Hepatocyte (in vitro differentiated cells): ENCODE results near the gene APBA1. TPM values are rescaled to one million over a fixed set of nuclear protein-coding genes. Genes with fewer than 3 reads are reported as not detected.

Experiments
- DNase-seq: peaks from one replicate; pipeline ENCODE4 v3.0.0-alpha.2; 2016; ENCODE audit warnings: low spot score
- H2AFZ ChIP-seq: fragments of 200-600 bp; sonication (generic); 2 replicates; pipeline ENCODE4 v1.6.0; 2016; ENCODE audit warnings: antibody characterized with exemption, mild to moderate bottlenecking
- H3K27ac ChIP-seq: fragments of 200-600 bp; sonication (generic); 2 replicates; pipeline ENCODE4 v1.5.1; 2016; ENCODE audit warnings: mild to moderate bottlenecking
- H3K27me3 ChIP-seq: fragments of 200-600 bp; sonication (generic); 2 replicates; pipeline ENCODE4 v1.6.1; 2016
- H3K36me3 ChIP-seq: fragments of 200-600 bp; sonication (generic); replicated peaks from 2 replicates; pipeline ENCODE4 v1.5.1; 2016; ENCODE audit warnings: low read depth; ENCODE audit not compliant: insufficient read depth
- H3K4me1 ChIP-seq: fragments of 200-600 bp; sonication (generic); 2 replicates; pipeline ENCODE4 v1.5.1; 2016; ENCODE audit warnings: mild to moderate bottlenecking, moderate library complexity; ENCODE audit not compliant: insufficient read depth
- H3K4me2 ChIP-seq: fragments of 200-600 bp; sonication (generic); 2 replicates; pipeline ENCODE4 v1.6.0; 2016
- H3K4me3 ChIP-seq: fragments of 200-600 bp; sonication (generic); 2 replicates; pipeline ENCODE4 v1.5.1; 2016; ENCODE audit warnings: mild to moderate bottlenecking
- H3K79me2 ChIP-seq: fragments of 200-600 bp; sonication (generic); 2 replicates; pipeline ENCODE4 v1.6.0; 2017; ENCODE audit warnings: mild to moderate bottlenecking
- H3K9me2 ChIP-seq: fragments of 200-600 bp; sonication (generic); replicated peaks from 2 replicates; pipeline ENCODE4 v1.6.0; 2017; ENCODE audit warnings: mild to moderate bottlenecking; ENCODE audit not compliant: insufficient read depth
- H3K9me3 ChIP-seq: fragments of 200-600 bp; sonication (generic); 2 replicates; pipeline ENCODE4 v1.5.1; 2016; ENCODE audit warnings: low read depth, mild to moderate bottlenecking
- H4K20me1 ChIP-seq: fragments of 200-600 bp; sonication (generic); 2 replicates; pipeline ENCODE4 v1.6.0; 2016; ENCODE audit warnings: mild to moderate bottlenecking; ENCODE audit not compliant: insufficient read depth, poor library complexity, severe bottlenecking
- CTCF ChIP-seq: fragments of 200-600 bp; sonication (generic); IDR thresholded peaks from 2 replicates; pipeline ENCODE4 v1.5.1; 2016; ENCODE audit warnings: antibody characterized with exemption, mild to moderate bottlenecking; ENCODE audit not compliant: poor library complexity
- EZH2 ChIP-seq: fragments of 200-600 bp; sonication (generic); IDR thresholded peaks from 2 replicates; pipeline ENCODE4 v1.6.1; 2016; ENCODE audit warnings: antibody characterized with exemption, mild to moderate bottlenecking, borderline replicate concordance
- EZH2phosphoT487 ChIP-seq: fragments of 200-600 bp; sonication (generic); IDR thresholded peaks from one replicate; pipeline ENCODE4 v1.6.1; 2018; ENCODE audit warnings: antibody characterized with exemption, mild to moderate bottlenecking, low read depth, moderate library complexity; ENCODE audit not compliant: unreplicated experiment, severe bottlenecking
- WGBS: methylation state at CpG from one replicate; pipeline ENCODE4 v1.1.6; 2016; ENCODE audit warnings: low lambda C conversion rate; ENCODE audit errors: missing lambda C conversion rate; 5-methylcytosine and 5-hydroxymethylcytosine counted together
- polyA plus RNA-seq: library from polyadenylated mRNA; unstranded; fragments of >200 nt; fragmentation: Nextera tagmentation; extraction: Ambion mirVana; gene quantifications from 2 replicates; pipeline ENCODE4 v1.2.1, GENCODE V29; 2016
- total RNA-seq: library from RNA; depleted of rRNA; stranded (reverse); fragments of >200 nt; gene quantifications from 2 replicates; pipeline ENCODE4 v1.2.3, GENCODE V29; 2014

Gene APBA1
- total and polyA plus RNA-seq, 2 experiments from 2014 or later = 1.5 to 12.0 TPM

GRCh38 chr9:69637193-69637816, 34.9 kb downstream of the APBA1 start:
- no peaks in the 10 kb centered on the region for H3K4me1 ChIP-seq
- H3K4me2 ChIP-seq = no peak overlapping the region
- no peaks in the 10 kb centered on the region for H3K27me3 ChIP-seq
- H3K27ac ChIP-seq = no peak overlapping the region
- H3K36me3 ChIP-seq = no peaks in the 10 kb centered on the region
- no peaks in the 10 kb centered on the region for H4K20me1 ChIP-seq
- no peaks in the 10 kb centered on the region for H3K9me3 ChIP-seq
- H3K79me2 ChIP-seq = no peaks in the 10 kb centered on the region
- 90% methylated on average over 2 of the region's 2 CpGs for WGBS
- H2AFZ ChIP-seq = no peak overlapping the region
- no peak for TF ChIP-seq EZH2
- TF ChIP-seq EZH2phosphoT487 = no peak
- no peak for TF ChIP-seq CTCF
- H3K4me3 ChIP-seq = no peak overlapping the region
- no peak for DNase-seq
- no peaks in the 10 kb centered on the region for H3K9me2 ChIP-seq

- H3K27me3 ChIP-seq = no peaks in the 10 kb centered on the region
- no peak for DNase-seq
- 85% methylated on average over 1 of the region's 1 CpG for WGBS
- no peak overlapping the region for H2AFZ ChIP-seq
- no peaks in the 10 kb centered on the region for H3K9me3 ChIP-seq
- H3K4me2 ChIP-seq = no peak overlapping the region
- H3K36me3 ChIP-seq = no peaks in the 10 kb centered on the region
- H3K4me3 ChIP-seq = no peak overlapping the region
- H3K27ac ChIP-seq = no peak overlapping the region
- no peaks in the 10 kb centered on the region for H4K20me1 ChIP-seq
- H3K9me2 ChIP-seq = no peaks in the 10 kb centered on the region
- no peaks in the 10 kb centered on the region for H3K4me1 ChIP-seq
- no peaks in the 10 kb centered on the region for H3K79me2 ChIP-seq
- no peak for TF ChIP-seq EZH2phosphoT487
- no peak for TF ChIP-seq CTCF
- TF ChIP-seq EZH2 = no peak
Observed at GRCh38 chr9:69633716-69634115, 38.5 kb downstream of the APBA1 start.

GRCh38 chr9:69632768-69633167, 39.4 kb downstream of the APBA1 start:
- no peak for TF ChIP-seq EZH2phosphoT487
- Histone ChIP-seq H3K4me3 (no peak overlapping the region), H3K36me3 (no peaks in the 10 kb centered on the region), H3K27ac (no peak overlapping the region), H3K4me1 (no peaks in the 10 kb centered on the region), H3K4me2 (no peak overlapping the region), H3K9me2 (no peaks in the 10 kb centered on the region), H3K9me3 (no peaks in the 10 kb centered on the region), H3K79me2 (no peaks in the 10 kb centered on the region), H4K20me1 (no peaks in the 10 kb centered on the region), H2AFZ (no peak overlapping the region), H3K27me3 (no peaks in the 10 kb centered on the region)
- 50% methylated on average over 3 of the region's 3 CpGs for WGBS
- no peak for DNase-seq

GRCh38 chr9:69627281-69627680, 44.9 kb downstream of the APBA1 start:
- H3K4me3 ChIP-seq = no peak overlapping the region
- H3K27me3 ChIP-seq = no peaks in the 10 kb centered on the region
- H3K27ac ChIP-seq = no peak overlapping the region
- H3K9me3 ChIP-seq = no peaks in the 10 kb centered on the region
- no peaks in the 10 kb centered on the region for H3K9me2 ChIP-seq
- H4K20me1 ChIP-seq = no peaks in the 10 kb centered on the region
- H3K4me2 ChIP-seq = no peak overlapping the region
- H2AFZ ChIP-seq = no peak overlapping the region
- 86% methylated on average over 3 of the region's 3 CpGs for WGBS
- TF ChIP-seq CTCF = no peak
- no peak for TF ChIP-seq EZH2
- no peak for TF ChIP-seq EZH2phosphoT487
- H3K79me2 ChIP-seq = no peaks in the 10 kb centered on the region
- DNase-seq = no peak
- H3K36me3 ChIP-seq = no peaks in the 10 kb centered on the region
- no peaks in the 10 kb centered on the region for H3K4me1 ChIP-seq
